SK-N-SH treated with all-trans-retinoic acid at 6 μM for 48 hours (cell line): ENCODE results near the gene PCNA.
A peak's percentile ranks its signal among the peaks of the same experiment; 100 is the strongest.

Experiments
- ATAC-seq: fragments of 200-7000 bp; cut with Tn5 transposase; 3 replicates; pipeline ENCODE4 v1.9.1; 2020; ENCODE audit warnings: mild to moderate bottlenecking, moderate library complexity
- BACH2 ChIP-seq: fragments of 250-450 bp; sonication (Bioruptor Pico); IDR thresholded peaks from 2 replicates; pipeline ENCODE4 v1.9.0; 2021; ENCODE audit warnings: mild to moderate bottlenecking, borderline replicate concordance
- CREB5 ChIP-seq: fragments of 250-450 bp; sonication (Bioruptor Pico); IDR thresholded peaks from 2 replicates; pipeline ENCODE4 v1.5.1; 2020; ENCODE audit warnings: low read depth, mild to moderate bottlenecking, moderate library complexity
- CSDC2 ChIP-seq: fragments of 250-450 bp; sonication (Bioruptor Pico); IDR thresholded peaks from 2 replicates; pipeline ENCODE4 v1.5.0; 2020; ENCODE audit warnings: mild to moderate bottlenecking, moderate library complexity
- CSRNP3 ChIP-seq: fragments of 250-450 bp; sonication (Bioruptor Pico); IDR thresholded peaks from 2 replicates; pipeline ENCODE4 v1.5.1; 2021; ENCODE audit warnings: mild to moderate bottlenecking, moderate library complexity
- ESRRG ChIP-seq: fragments of 250-450 bp; sonication (Bioruptor Pico); IDR thresholded peaks from 2 replicates; pipeline ENCODE4 v1.6.1; 2021; ENCODE audit warnings: mild to moderate bottlenecking
- GLIS3 ChIP-seq: fragments of 250-450 bp; sonication (Bioruptor Pico); IDR thresholded peaks from 2 replicates; pipeline ENCODE4 v1.5.0; 2020; ENCODE audit warnings: mild to moderate bottlenecking, moderate library complexity
- OSR1 ChIP-seq: fragments of 250-450 bp; sonication (Bioruptor Pico); IDR thresholded peaks from 2 replicates; pipeline ENCODE4 v1.8.0; 2022; ENCODE audit warnings: moderate library complexity, mild to moderate bottlenecking, inconsistent platforms
- PATZ1 ChIP-seq: fragments of 250-450 bp; sonication (Bioruptor Pico); IDR thresholded peaks from 2 replicates; pipeline ENCODE4 v1.8.0; 2020; ENCODE audit warnings: mild to moderate bottlenecking, moderate library complexity, borderline replicate concordance
- POU6F1 ChIP-seq: fragments of 250-450 bp; sonication (Bioruptor Pico); IDR thresholded peaks from 2 replicates; pipeline ENCODE4 v1.8.0; 2021; ENCODE audit warnings: low read depth, mild to moderate bottlenecking, moderate library complexity, borderline replicate concordance
- RARB ChIP-seq: fragments of 250-450 bp; sonication (Bioruptor Pico); IDR thresholded peaks from 2 replicates; pipeline ENCODE4 v1.8.0; 2021; ENCODE audit warnings: mild to moderate bottlenecking, moderate library complexity
- TCF4 ChIP-seq: fragments of 250-450 bp; sonication (Bioruptor Pico); IDR thresholded peaks from 2 replicates; pipeline ENCODE4 v1.8.0; 2021; ENCODE audit warnings: mild to moderate bottlenecking, moderate library complexity, borderline replicate concordance
- TOX ChIP-seq: fragments of 250-450 bp; sonication (Bioruptor Pico); IDR thresholded peaks from 2 replicates; pipeline ENCODE4 v1.8.0; 2021; ENCODE audit warnings: mild to moderate bottlenecking, moderate library complexity, borderline replicate concordance
- ZFP3 ChIP-seq: fragments of 250-450 bp; sonication (Bioruptor Pico); IDR thresholded peaks from 2 replicates; pipeline ENCODE4 v1.5.0; 2020; ENCODE audit warnings: mild to moderate bottlenecking, moderate library complexity

Gene PCNA

GRCh38 chr20:5065879-5066383, 53.8 kb downstream of the PCNA start (continued):
- TF ChIP-seq PATZ1 (CRISPR knock-in tag) (no peak), CSRNP3 (CRISPR knock-in tag) (no peak), OSR1 (CRISPR knock-in tag) (peak; percentile 94; the same call in 1 of the 2 replicates), ZFP3 (CRISPR knock-in tag) (peak; percentile 76; the same call in 1 of the 2 replicates), ESRRG (CRISPR knock-in tag) (no peak), CSDC2 (CRISPR knock-in tag) (no peak), TOX (no peak), CREB5 (no peak), BACH2 (CRISPR knock-in tag) (no peak), GLIS3 (CRISPR knock-in tag) (no peak)

GRCh38 chr20:5065166-5065878, 54.4 kb downstream of the PCNA start:
- TF ChIP-seq RARB (CRISPR knock-in tag): no peak
- no peak for TF ChIP-seq POU6F1 (CRISPR knock-in tag)
- TF ChIP-seq PATZ1 (CRISPR knock-in tag): no peak
- TF ChIP-seq TCF4 (CRISPR knock-in tag): no peak
- TF ChIP-seq GLIS3 (CRISPR knock-in tag): no peak
- no peak for TF ChIP-seq CREB5
- ATAC-seq: peak; percentile 14
